ENCODE results near the gene YPEL2.

DNA sequence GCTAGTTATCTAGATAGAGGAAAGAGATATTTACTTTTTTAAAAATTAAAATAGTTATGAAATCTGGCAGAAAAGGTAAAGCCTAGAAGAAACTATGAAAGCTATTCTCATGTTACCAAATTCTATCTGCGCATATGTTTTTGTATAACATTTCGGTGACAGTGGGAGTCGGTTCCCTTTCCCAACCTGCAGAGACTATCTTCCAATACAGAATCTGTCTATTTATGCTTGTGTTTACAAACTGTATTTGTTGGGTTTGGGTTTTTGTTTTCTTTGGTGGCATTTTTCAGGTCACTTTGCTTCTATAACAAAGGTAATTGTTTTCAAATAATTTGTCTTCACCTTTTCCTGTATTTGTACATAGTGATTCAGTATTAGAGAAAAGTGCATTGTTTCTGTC, 69.8 kb downstream of the YPEL2 start:
- TF ChIP-seq EP300 (IDR thresholded peaks at IDR 0.05) (no peak), POLR2A (IDR thresholded peaks at IDR 0.05) (no peak)
- TF ChIP-seq, protein P1, sequence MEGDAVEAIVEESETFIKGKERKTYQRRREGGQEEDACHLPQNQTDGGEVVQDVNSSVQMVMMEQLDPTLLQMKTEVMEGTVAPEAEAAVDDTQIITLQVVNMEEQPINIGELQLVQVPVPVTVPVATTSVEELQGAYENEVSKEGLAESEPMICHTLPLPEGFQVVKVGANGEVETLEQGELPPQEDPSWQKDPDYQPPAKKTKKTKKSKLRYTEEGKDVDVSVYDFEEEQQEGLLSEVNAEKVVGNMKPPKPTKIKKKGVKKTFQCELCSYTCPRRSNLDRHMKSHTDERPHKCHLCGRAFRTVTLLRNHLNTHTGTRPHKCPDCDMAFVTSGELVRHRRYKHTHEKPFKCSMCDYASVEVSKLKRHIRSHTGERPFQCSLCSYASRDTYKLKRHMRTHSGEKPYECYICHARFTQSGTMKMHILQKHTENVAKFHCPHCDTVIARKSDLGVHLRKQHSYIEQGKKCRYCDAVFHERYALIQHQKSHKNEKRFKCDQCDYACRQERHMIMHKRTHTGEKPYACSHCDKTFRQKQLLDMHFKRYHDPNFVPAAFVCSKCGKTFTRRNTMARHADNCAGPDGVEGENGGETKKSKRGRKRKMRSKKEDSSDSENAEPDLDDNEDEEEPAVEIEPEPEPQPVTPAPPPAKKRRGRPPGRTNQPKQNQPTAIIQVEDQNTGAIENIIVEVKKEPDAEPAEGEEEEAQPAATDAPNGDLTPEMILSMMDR (IDR thresholded peaks at IDR 0.05) = no peak
